ENCODE measurements around the gene PSMA6. TPM values are rescaled to one million over a fixed set of nuclear protein-coding genes. Genes with fewer than 3 reads are reported as not detected.

The PSMA6 gene
- total and polyA plus RNA-seq, 2 of the 13 experiments (the other 11 are each of a cell fraction or from before 2014, with no cell fraction given): 525 to 1,109 TPM

DNA sequence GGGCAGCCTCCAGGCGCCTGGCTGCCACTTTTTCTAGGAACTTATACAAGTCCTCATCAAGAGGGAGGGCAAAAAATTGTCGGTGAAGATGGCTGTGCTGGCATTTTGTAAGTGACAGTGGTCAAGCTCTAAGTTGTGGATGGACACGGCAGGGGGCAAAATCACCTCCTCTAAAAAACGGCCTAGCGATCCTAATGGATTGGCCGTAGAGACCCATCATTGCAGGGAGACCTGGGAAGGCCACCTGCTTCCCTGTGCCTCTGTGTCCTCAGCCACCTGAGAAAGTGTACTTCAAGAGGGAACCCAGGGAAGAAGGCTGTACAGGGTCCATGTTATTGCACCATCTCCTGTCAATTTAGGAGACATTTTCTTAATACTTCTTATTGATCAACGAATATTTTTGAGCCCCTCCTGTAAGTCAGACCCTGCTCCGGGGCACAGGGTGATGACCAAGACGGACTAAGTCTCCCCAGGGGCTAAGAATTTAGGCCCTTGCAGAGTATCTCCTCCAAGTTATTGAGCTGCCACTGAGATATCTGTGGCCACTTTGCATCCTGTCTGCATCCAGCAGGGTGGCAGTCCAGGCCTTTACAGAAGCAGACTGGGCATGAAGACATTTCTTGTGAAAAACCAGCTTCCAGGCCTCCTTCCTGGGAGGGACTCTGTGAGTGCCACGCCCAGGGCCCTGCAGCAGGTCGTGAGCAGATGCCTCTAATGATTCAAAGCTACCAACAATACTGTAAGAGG lies 40.5 kb downstream of the PSMA6 start (continued):
- TF ChIP-seq, protein P1, sequence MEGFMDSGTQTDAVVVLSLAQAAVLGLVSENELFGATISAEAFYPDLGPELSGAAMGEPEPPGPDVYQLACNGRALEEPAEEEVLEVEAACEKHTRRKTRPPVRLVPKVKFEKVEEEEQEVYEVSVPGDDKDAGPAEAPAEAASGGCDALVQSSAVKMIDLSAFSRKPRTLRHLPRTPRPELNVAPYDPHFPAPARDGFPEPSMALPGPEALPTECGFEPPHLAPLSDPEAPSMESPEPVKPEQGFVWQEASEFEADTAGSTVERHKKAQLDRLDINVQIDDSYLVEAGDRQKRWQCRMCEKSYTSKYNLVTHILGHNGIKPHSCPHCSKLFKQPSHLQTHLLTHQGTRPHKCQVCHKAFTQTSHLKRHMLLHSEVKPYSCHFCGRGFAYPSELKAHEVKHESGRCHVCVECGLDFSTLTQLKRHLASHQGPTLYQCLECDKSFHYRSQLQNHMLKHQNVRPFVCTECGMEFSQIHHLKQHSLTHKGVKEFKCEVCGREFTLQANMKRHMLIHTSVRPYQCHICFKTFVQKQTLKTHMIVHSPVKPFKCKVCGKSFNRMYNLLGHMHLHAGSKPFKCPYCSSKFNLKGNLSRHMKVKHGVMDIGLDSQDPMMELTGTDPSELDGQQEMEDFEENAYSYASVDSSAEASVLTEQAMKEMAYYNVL (CRISPR knock-in tag; IDR thresholded peaks at IDR 0.05; ENCODE audit: borderline replicate concordance): no peak
- no peak for TF ChIP-seq ZNF138 (CRISPR knock-in tag; IDR thresholded peaks at IDR 0.05; ENCODE audit: low read depth)
- no peak for TF ChIP-seq HMGA1 (CRISPR knock-in tag; conservative IDR thresholded peaks at IDR 0.05)
- no peak for TF ChIP-seq CBX1 (IDR thresholded peaks at IDR 0.05; ENCODE audit: low read depth)
- TF ChIP-seq, protein P2, sequence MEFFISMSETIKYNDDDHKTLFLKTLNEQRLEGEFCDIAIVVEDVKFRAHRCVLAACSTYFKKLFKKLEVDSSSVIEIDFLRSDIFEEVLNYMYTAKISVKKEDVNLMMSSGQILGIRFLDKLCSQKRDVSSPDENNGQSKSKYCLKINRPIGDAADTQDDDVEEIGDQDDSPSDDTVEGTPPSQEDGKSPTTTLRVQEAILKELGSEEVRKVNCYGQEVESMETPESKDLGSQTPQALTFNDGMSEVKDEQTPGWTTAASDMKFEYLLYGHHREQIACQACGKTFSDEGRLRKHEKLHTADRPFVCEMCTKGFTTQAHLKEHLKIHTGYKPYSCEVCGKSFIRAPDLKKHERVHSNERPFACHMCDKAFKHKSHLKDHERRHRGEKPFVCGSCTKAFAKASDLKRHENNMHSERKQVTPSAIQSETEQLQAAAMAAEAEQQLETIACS (CRISPR knock-in tag; IDR thresholded peaks at IDR 0.05): no peak
- no peak for TF ChIP-seq ZNF510 (CRISPR knock-in tag; IDR thresholded peaks at IDR 0.05; ENCODE audit: low read depth)
- TF ChIP-seq ZFYVE20 (CRISPR knock-in tag; IDR thresholded peaks at IDR 0.05; ENCODE audit: borderline replicate concordance, low read depth): no peak
- TF ChIP-seq, protein P3, sequence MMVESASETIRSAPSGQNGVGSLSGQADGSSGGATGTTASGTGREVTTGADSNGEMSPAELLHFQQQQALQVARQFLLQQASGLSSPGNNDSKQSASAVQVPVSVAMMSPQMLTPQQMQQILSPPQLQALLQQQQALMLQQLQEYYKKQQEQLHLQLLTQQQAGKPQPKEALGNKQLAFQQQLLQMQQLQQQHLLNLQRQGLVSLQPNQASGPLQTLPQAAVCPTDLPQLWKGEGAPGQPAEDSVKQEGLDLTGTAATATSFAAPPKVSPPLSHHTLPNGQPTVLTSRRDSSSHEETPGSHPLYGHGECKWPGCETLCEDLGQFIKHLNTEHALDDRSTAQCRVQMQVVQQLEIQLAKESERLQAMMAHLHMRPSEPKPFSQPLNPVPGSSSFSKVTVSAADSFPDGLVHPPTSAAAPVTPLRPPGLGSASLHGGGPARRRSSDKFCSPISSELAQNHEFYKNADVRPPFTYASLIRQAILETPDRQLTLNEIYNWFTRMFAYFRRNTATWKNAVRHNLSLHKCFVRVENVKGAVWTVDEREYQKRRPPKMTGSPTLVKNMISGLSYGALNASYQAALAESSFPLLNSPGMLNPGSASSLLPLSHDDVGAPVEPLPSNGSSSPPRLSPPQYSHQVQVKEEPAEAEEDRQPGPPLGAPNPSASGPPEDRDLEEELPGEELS (CRISPR knock-in tag; IDR thresholded peaks at IDR 0.05): 0 out of 2 replicates have a peak, but pooled peaks have one; percentile 20
- TF ChIP-seq ZNF761 (CRISPR knock-in tag; conservative IDR thresholded peaks at IDR 0.05): no peak; the same call in 1 of the 2 replicates
- TF ChIP-seq, protein P4, sequence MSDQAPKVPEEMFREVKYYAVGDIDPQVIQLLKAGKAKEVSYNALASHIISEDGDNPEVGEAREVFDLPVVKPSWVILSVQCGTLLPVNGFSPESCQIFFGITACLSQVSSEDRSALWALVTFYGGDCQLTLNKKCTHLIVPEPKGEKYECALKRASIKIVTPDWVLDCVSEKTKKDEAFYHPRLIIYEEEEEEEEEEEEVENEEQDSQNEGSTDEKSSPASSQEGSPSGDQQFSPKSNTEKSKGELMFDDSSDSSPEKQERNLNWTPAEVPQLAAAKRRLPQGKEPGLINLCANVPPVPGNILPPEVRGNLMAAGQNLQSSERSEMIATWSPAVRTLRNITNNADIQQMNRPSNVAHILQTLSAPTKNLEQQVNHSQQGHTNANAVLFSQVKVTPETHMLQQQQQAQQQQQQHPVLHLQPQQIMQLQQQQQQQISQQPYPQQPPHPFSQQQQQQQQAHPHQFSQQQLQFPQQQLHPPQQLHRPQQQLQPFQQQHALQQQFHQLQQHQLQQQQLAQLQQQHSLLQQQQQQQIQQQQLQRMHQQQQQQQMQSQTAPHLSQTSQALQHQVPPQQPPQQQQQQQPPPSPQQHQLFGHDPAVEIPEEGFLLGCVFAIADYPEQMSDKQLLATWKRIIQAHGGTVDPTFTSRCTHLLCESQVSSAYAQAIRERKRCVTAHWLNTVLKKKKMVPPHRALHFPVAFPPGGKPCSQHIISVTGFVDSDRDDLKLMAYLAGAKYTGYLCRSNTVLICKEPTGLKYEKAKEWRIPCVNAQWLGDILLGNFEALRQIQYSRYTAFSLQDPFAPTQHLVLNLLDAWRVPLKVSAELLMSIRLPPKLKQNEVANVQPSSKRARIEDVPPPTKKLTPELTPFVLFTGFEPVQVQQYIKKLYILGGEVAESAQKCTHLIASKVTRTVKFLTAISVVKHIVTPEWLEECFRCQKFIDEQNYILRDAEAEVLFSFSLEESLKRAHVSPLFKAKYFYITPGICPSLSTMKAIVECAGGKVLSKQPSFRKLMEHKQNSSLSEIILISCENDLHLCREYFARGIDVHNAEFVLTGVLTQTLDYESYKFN (CRISPR knock-in tag; conservative IDR thresholded peaks at IDR 0.05): no peak
- TF ChIP-seq, protein P5, sequence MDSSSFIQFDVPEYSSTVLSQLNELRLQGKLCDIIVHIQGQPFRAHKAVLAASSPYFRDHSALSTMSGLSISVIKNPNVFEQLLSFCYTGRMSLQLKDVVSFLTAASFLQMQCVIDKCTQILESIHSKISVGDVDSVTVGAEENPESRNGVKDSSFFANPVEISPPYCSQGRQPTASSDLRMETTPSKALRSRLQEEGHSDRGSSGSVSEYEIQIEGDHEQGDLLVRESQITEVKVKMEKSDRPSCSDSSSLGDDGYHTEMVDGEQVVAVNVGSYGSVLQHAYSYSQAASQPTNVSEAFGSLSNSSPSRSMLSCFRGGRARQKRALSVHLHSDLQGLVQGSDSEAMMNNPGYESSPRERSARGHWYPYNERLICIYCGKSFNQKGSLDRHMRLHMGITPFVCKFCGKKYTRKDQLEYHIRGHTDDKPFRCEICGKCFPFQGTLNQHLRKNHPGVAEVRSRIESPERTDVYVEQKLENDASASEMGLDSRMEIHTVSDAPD (CRISPR knock-in tag; IDR thresholded peaks at IDR 0.05): no peak
- TF ChIP-seq, protein P6, sequence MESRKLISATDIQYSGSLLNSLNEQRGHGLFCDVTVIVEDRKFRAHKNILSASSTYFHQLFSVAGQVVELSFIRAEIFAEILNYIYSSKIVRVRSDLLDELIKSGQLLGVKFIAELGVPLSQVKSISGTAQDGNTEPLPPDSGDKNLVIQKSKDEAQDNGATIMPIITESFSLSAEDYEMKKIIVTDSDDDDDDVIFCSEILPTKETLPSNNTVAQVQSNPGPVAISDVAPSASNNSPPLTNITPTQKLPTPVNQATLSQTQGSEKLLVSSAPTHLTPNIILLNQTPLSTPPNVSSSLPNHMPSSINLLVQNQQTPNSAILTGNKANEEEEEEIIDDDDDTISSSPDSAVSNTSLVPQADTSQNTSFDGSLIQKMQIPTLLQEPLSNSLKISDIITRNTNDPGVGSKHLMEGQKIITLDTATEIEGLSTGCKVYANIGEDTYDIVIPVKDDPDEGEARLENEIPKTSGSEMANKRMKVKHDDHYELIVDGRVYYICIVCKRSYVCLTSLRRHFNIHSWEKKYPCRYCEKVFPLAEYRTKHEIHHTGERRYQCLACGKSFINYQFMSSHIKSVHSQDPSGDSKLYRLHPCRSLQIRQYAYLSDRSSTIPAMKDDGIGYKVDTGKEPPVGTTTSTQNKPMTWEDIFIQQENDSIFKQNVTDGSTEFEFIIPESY (CRISPR knock-in tag; IDR thresholded peaks at IDR 0.05): no peak
- TF ChIP-seq POLR2G (IDR thresholded peaks at IDR 0.05; ENCODE audit: low read depth, low read length): peak; percentile 37; the same call in 1 of the 2 replicates
- no peak for TF ChIP-seq FOXA1 (IDR thresholded peaks at IDR 0.05)
- no peak for TF ChIP-seq FOXA1 (CRISPR knock-in tag; IDR thresholded peaks at IDR 0.05)
- TF ChIP-seq ZEB1 (IDR thresholded peaks at IDR 0.05; ENCODE audit: insufficient replicate concordance, low read depth): no peak
